K562 (cell line): ENCODE results near the gene SIGLEC11. TPM values are rescaled to one million over a fixed set of nuclear protein-coding genes. Genes with fewer than 3 reads are reported as not detected.

Experiments
- BACH1 ChIP-seq: fragments of 200-800 bp; sonication (Bioruptor generic); IDR thresholded peaks from 2 replicates; pipeline ENCODE4 v1.6.1; 2016; ENCODE audit warnings: missing genetic modification characterization, missing compliant biosample characterization
- BMI1 ChIP-seq: fragments of 150-350 bp; IDR thresholded peaks from 2 replicates; pipeline ENCODE4 v1.6.1; 2014; ENCODE audit warnings: low read length
- CREB1 ChIP-seq, 2 experiments: sonication (generic) in 1 of 2; formaldehyde crosslinking in 1 of 2; IDR thresholded peaks; 2 replicates each; pipeline versions ENCODE4 v1.6.1 to v1.8.0; 2012 to 2022; ENCODE audit warnings: inconsistent platforms in 1 of 2, mild to moderate bottlenecking in 1 of 2, missing genetic modification reagents in 1 of 2, moderate library complexity in 1 of 2
- DDX20 ChIP-seq: fragments of 450-650 bp; IDR thresholded peaks from 2 replicates; pipeline ENCODE4 v1.6.1; 2016; ENCODE audit warnings: missing genetic modification characterization, low read depth, mild to moderate bottlenecking, missing compliant biosample characterization, moderate library complexity
- FOXK2 ChIP-seq, 2 experiments: fragments of 450-650 bp; IDR thresholded peaks in 1 of 2; conservative IDR thresholded peaks in 1 of 2; 2 replicates each; pipeline ENCODE4 v1.6.1; 2016; ENCODE audit warnings: low read depth in 2 of 2, mild to moderate bottlenecking in 1 of 2
- KAT8 ChIP-seq: fragments of 450-650 bp; IDR thresholded peaks from 2 replicates; pipeline ENCODE4 v1.6.1; 2016; ENCODE audit warnings: low read depth, mild to moderate bottlenecking
- LCOR ChIP-seq: sonication (generic); formaldehyde crosslinking; IDR thresholded peaks from 2 replicates; pipeline ENCODE4 v1.8.0; 2022; ENCODE audit warnings: mild to moderate bottlenecking, missing genetic modification reagents
- MAZ ChIP-seq, 2 experiments: fragments of 450-650 bp in 1 of 2; sonication (generic) in 1 of 2; formaldehyde crosslinking; IDR thresholded peaks in 1 of 2; conservative IDR thresholded peaks in 1 of 2; 2 replicates each; pipeline versions ENCODE4 v1.4.0 to v1.5.0; 2020; ENCODE audit warnings: mild to moderate bottlenecking in 1 of 2, missing genetic modification reagents in 1 of 2
- NELFE ChIP-seq: IDR thresholded peaks from 2 replicates; pipeline ENCODE4 v1.6.1; 2011; ENCODE audit warnings: mild to moderate bottlenecking; ENCODE audit not compliant: insufficient read depth, insufficient read length
- NR1H2 ChIP-seq: sonication (generic); formaldehyde crosslinking; IDR thresholded peaks from 2 replicates; pipeline ENCODE4 v1.4.0; 2020; ENCODE audit warnings: mild to moderate bottlenecking, missing genetic modification reagents
- RBM34 ChIP-seq: fragments of 200-400 bp; formaldehyde crosslinking; IDR thresholded peaks from 2 replicates; pipeline ENCODE4 v1.6.1; 2018; ENCODE audit warnings: low read length, borderline replicate concordance; ENCODE audit not compliant: insufficient read depth
- SETDB1 ChIP-seq: IDR thresholded peaks from one replicate; pipeline ENCODE4 v1.6.1; 2012; ENCODE audit warnings: low read length, control low read depth, inconsistent platforms
- SRSF9 ChIP-seq: fragments of 200-400 bp; formaldehyde crosslinking; IDR thresholded peaks from 2 replicates; pipeline ENCODE4 v1.6.1; 2017; ENCODE audit warnings: low read depth, low read length, borderline replicate concordance
- TBL1XR1 ChIP-seq, 2 experiments: IDR thresholded peaks; 2 replicates each; pipeline ENCODE4 v1.6.1; 2012; ENCODE audit warnings: improper control_type of control experiment in 2 of 2, low read length in 2 of 2, mild to moderate bottlenecking in 1 of 2
- TEAD1 ChIP-seq, 2 experiments: fragments of 450-650 bp in 1 of 2; sonication (generic) in 1 of 2; formaldehyde crosslinking; IDR thresholded peaks; 2 replicates each; pipeline versions ENCODE4 v1.4.0 to v1.8.0; 2020 to 2022; ENCODE audit warnings: mild to moderate bottlenecking in 2 of 2, missing genetic modification reagents in 1 of 2
- TGIF2 ChIP-seq: sonication (generic); formaldehyde crosslinking; IDR thresholded peaks from 2 replicates; pipeline ENCODE4 v1.8.1; 2022; ENCODE audit warnings: mild to moderate bottlenecking, missing genetic modification reagents, moderate library complexity
- TRIM24 ChIP-seq, 2 experiments: fragments of 450-650 bp; IDR thresholded peaks; 2 replicates each; pipeline ENCODE4 v1.6.1; 2016
- TSC22D4 ChIP-seq: fragments of 450-650 bp; IDR thresholded peaks from 2 replicates; pipeline ENCODE4 v1.6.1; 2016; ENCODE audit warnings: missing genetic modification characterization, missing biosample characterization, control low read depth
- ZBTB17 ChIP-seq: fragments of 450-650 bp; formaldehyde crosslinking; IDR thresholded peaks from 2 replicates; pipeline ENCODE4 v1.4.0; 2020; ENCODE audit warnings: mild to moderate bottlenecking
- ZEB2 ChIP-seq: fragments of 450-650 bp; IDR thresholded peaks from 2 replicates; pipeline ENCODE4 v1.6.1; 2016
- ZNF146 ChIP-seq: IDR thresholded peaks from one replicate; pipeline ENCODE4 v1.6.1; 2018; ENCODE audit warnings: missing compliant biosample characterization; ENCODE audit not compliant: unreplicated experiment
- ZNF263 ChIP-seq: sonication (generic); formaldehyde crosslinking; IDR thresholded peaks from 2 replicates; pipeline ENCODE4 v1.8.0; 2022; ENCODE audit warnings: mild to moderate bottlenecking, missing genetic modification reagents, borderline replicate concordance
- ZNF584 ChIP-seq: fragments of 200-800 bp; sonication (Bioruptor generic); IDR thresholded peaks from 2 replicates; pipeline ENCODE4 v1.6.1; 2016; ENCODE audit warnings: low read depth, mild to moderate bottlenecking, missing genetic modification characterization, missing compliant biosample characterization
- ZNF609 ChIP-seq: sonication (generic); formaldehyde crosslinking; IDR thresholded peaks from 2 replicates; pipeline ENCODE4 v1.8.1; 2023; ENCODE audit warnings: missing genetic modification reagents, mild to moderate bottlenecking, borderline replicate concordance
- polyA plus RNA-seq, 8 experiments: library from polyadenylated mRNA; depleted of rRNA in 4 of 8; stranded (reverse) in 5 of 8; unstranded in 3 of 8; fragments of >200 nt; fragmentation: Nextera tagmentation in 2 of 8; fragmentation: Illumina TruSeq in 1 of 8; extraction: Ambion mirVana in 2 of 8; extraction: Trizol in 1 of 8; gene quantifications; 2 replicates each; pipeline versions ENCODE4 v1.2.1 to v1.2.3, GENCODE V29; 2011 to 2014; ENCODE audit warnings: inconsistent platforms in 1 of 8, missing spikeins in 1 of 8
- total RNA-seq, 7 experiments: library from RNA; depleted of rRNA in 6 of 7; stranded (reverse); fragments of >200 nt in 6 of 7; fragmentation: Illumina TruSeq in 2 of 7; extraction: Trizol in 2 of 7; gene quantifications; 2 replicates each; pipeline versions ENCODE4 v1.2.1 to v1.2.3, GENCODE V29; 2011 to 2021; ENCODE audit warnings: low replicate concordance in 1 of 7

Gene SIGLEC11
- total and polyA plus RNA-seq, 9 of the 15 experiments (the other 6 are each of a cell fraction or from before 2014, with no cell fraction given) = not detected

- no peak for TF ChIP-seq ZEB2
- no peak for TF ChIP-seq ZNF263 (CRISPR knock-in tag)
- TF ChIP-seq MAZ (CRISPR knock-in tag; conservative IDR thresholded peaks at IDR 0.05 in 1 of 2, IDR thresholded peaks at IDR 0.05 in 1 of 2) = 0 out of 4 replicates have a peak, but pooled peaks of 1 of the 2 experiments have one; percentile 55
- no peak for TF ChIP-seq FOXK2 (conservative IDR thresholded peaks at IDR 0.05 in 1 of 2, IDR thresholded peaks at IDR 0.05 in 1 of 2; ENCODE audit: low read depth in 2 of 2)
- no peak for TF ChIP-seq ZNF584 (CRISPR knock-in tag)
- no peak for TF ChIP-seq SRSF9
- TF ChIP-seq KAT8 = no peak
- TF ChIP-seq DDX20 (tag) = no peak
- TF ChIP-seq SETDB1 = no peak
- TF ChIP-seq BMI1 = no peak
- no peak for TF ChIP-seq LCOR (CRISPR knock-in tag)
- TF ChIP-seq NR1H2 = no peak
- no peak for TF ChIP-seq CREB1 (IDR thresholded peaks at IDR 0.05)
- TF ChIP-seq CREB1 (CRISPR knock-in tag; IDR thresholded peaks at IDR 0.05) = no peak
- TF ChIP-seq RBM34 = no peak
- TF ChIP-seq TEAD1 (CRISPR knock-in tag; IDR thresholded peaks at IDR 0.05) = no peak
- TF ChIP-seq TSC22D4 (tag) = no peak
- TF ChIP-seq TRIM24 (IDR thresholded peaks at IDR 0.05) = no peak
- no peak for TF ChIP-seq TBL1XR1 (IDR thresholded peaks at IDR 0.05; ENCODE audit: low read length in 2 of 2)
- TF ChIP-seq ZNF609 = no peak
- TF ChIP-seq TGIF2 (CRISPR knock-in tag) = no peak
- no peak for TF ChIP-seq NELFE
- peak; percentile 43; the same call in 1 of the 2 replicates for TF ChIP-seq ZBTB17 (CRISPR knock-in tag)
- TF ChIP-seq BACH1 (tag) = peak; percentile 67; the same call in 1 of the 2 replicates
- TF ChIP-seq ZNF146 (CRISPR knock-in tag) = no peak
These were observed 33.3 kb downstream of the SIGLEC11 start (continued) for GRCh38 chr19:49927526-49928264.
